ENCODE data around the gene ASAH2B.

Gene ASAH2B

GRCh38 chr10:50794490-50794889 is 54.8 kb downstream of the ASAH2B start:
- TF ChIP-seq EZH2 (IDR thresholded peaks at IDR 0.05; ENCODE audit: borderline replicate concordance, low read length), result no peak
- no peak for TF ChIP-seq CTCF (IDR thresholded peaks at IDR 0.05; ENCODE audit: low read length)
- no peaks in the 10 kb centered on the region for H3K9me3 ChIP-seq (ENCODE audit: low read length)
- no peak overlapping the region for H3K4me3 ChIP-seq (ENCODE audit: low read depth, low read length, poor library complexity, severe bottlenecking)
- H2AFZ ChIP-seq (ENCODE audit: low read length), result no peak overlapping the region
- H3K9ac ChIP-seq (ENCODE audit: low read length), result no peak overlapping the region
- no peaks in the 10 kb centered on the region for H3F3A ChIP-seq (ENCODE audit: insufficient read depth, low read length)
- H3K79me2 ChIP-seq (ENCODE audit: insufficient read depth, low read length), result no peaks in the 10 kb centered on the region
- no peaks in the 10 kb centered on the region for H3K27me3 ChIP-seq (ENCODE audit: insufficient read depth, low read length)
- H3K9me2 ChIP-seq (ENCODE audit: low read depth, low read length), result no peaks in the 10 kb centered on the region
- H3K36me3 ChIP-seq (ENCODE audit: insufficient read depth, low read length), result no peaks in the 10 kb centered on the region
- no peaks in the 10 kb centered on the region for H4K20me1 ChIP-seq (ENCODE audit: insufficient read depth, low read length)
- H3K27ac ChIP-seq (ENCODE audit: low read depth, low read length, poor library complexity, severe bottlenecking), result no peak overlapping the region
- H3K4me1 ChIP-seq (ENCODE audit: insufficient read depth, low read length, severe bottlenecking), result no peaks in the 10 kb centered on the region
- H3K4me2 ChIP-seq (ENCODE audit: low read length), result no peak overlapping the region

GRCh38 chr10:50796693-50797092 is 57.0 kb downstream of the ASAH2B start:
- H3K4me2 ChIP-seq (ENCODE audit: low read length), result no peak overlapping the region
- no peaks in the 10 kb centered on the region for H3K4me1 ChIP-seq (ENCODE audit: insufficient read depth, low read length, severe bottlenecking)
- H3K27me3 ChIP-seq (ENCODE audit: insufficient read depth, low read length), result no peaks in the 10 kb centered on the region
- no peaks in the 10 kb centered on the region for H3K36me3 ChIP-seq (ENCODE audit: insufficient read depth, low read length)
- H3F3A ChIP-seq (ENCODE audit: insufficient read depth, low read length), result no peaks in the 10 kb centered on the region
- H3K9me2 ChIP-seq (ENCODE audit: low read depth, low read length), result no peaks in the 10 kb centered on the region
- no peaks in the 10 kb centered on the region for H3K9me3 ChIP-seq (ENCODE audit: low read length)
- no peak overlapping the region for H3K27ac ChIP-seq (ENCODE audit: low read depth, low read length, poor library complexity, severe bottlenecking)
- H3K4me3 ChIP-seq (ENCODE audit: low read depth, low read length, poor library complexity, severe bottlenecking), result no peak overlapping the region
- no peak overlapping the region for H3K9ac ChIP-seq (ENCODE audit: low read length)
- H3K79me2 ChIP-seq (ENCODE audit: insufficient read depth, low read length), result no peaks in the 10 kb centered on the region
- TF ChIP-seq CTCF (IDR thresholded peaks at IDR 0.05; ENCODE audit: low read length), result no peak
- H2AFZ ChIP-seq (ENCODE audit: low read length), result no peak overlapping the region
- no peaks in the 10 kb centered on the region for H4K20me1 ChIP-seq (ENCODE audit: insufficient read depth, low read length)

- no peak overlapping the region for H2AFZ ChIP-seq (ENCODE audit: low read length)
Measured at GRCh38 chr10:50798297-50798696, 58.6 kb downstream of the ASAH2B start.

More at GRCh38 chr10:50798297-50798696, 58.6 kb downstream of the ASAH2B start:
- no peak overlapping the region for H3K4me3 ChIP-seq (ENCODE audit: low read depth, low read length, poor library complexity, severe bottlenecking)
- H4K20me1 ChIP-seq (ENCODE audit: insufficient read depth, low read length), result no peaks in the 10 kb centered on the region
- H3K9me2 ChIP-seq (ENCODE audit: low read depth, low read length), result no peaks in the 10 kb centered on the region
- H3K9me3 ChIP-seq (ENCODE audit: low read length), result no peaks in the 10 kb centered on the region
- no peaks in the 10 kb centered on the region for H3K27me3 ChIP-seq (ENCODE audit: insufficient read depth, low read length)
- no peaks in the 10 kb centered on the region for H3F3A ChIP-seq (ENCODE audit: insufficient read depth, low read length)
- H3K79me2 ChIP-seq (ENCODE audit: insufficient read depth, low read length), result no peaks in the 10 kb centered on the region
- H3K4me1 ChIP-seq (ENCODE audit: insufficient read depth, low read length, severe bottlenecking), result no peaks in the 10 kb centered on the region
- no peaks in the 10 kb centered on the region for H3K36me3 ChIP-seq (ENCODE audit: insufficient read depth, low read length)
- TF ChIP-seq EZH2 (IDR thresholded peaks at IDR 0.05; ENCODE audit: borderline replicate concordance, low read length) (no peak), CTCF (IDR thresholded peaks at IDR 0.05; ENCODE audit: low read length) (no peak)
- no peak overlapping the region for H3K4me2 ChIP-seq (ENCODE audit: low read length)
- no peak overlapping the region for H3K9ac ChIP-seq (ENCODE audit: low read length)
- no peak overlapping the region for H3K27ac ChIP-seq (ENCODE audit: low read depth, low read length, poor library complexity, severe bottlenecking)

Data from OCI-LY1 (cell line).